ENCODE results near the gene CNTN6.

GRCh38 chr3:1330107-1330506, 237.3 kb downstream of the CNTN6 start:
- no peak for TF ChIP-seq CTCF (IDR thresholded peaks at IDR 0.05; ENCODE audit: low read depth, low read length, poor library complexity, severe bottlenecking)
- TF ChIP-seq EZH2phosphoT487 (IDR thresholded peaks at IDR 0.05; ENCODE audit: borderline replicate concordance, low read length) = no peak
